Neural crest cell (in vitro differentiated cells): ENCODE results near the gene LCE3A. TPM values are rescaled to one million over a fixed set of nuclear protein-coding genes. Genes with fewer than 3 reads are reported as not detected.
"Not testable (repeated sequence)": the region's sequence is repeated elsewhere in the genome, so short reads cannot be mapped to it uniquely, and the experiment has no call there.

ENCODE experiments used
- DNase-seq: peaks from one replicate; pipeline ENCODE4 v3.0.0; 2021; ENCODE audit warnings: low read depth, mixed read lengths, low spot score
- H3K27ac Mint-ChIP-seq: one replicate; pipeline ENCODE4 v1.8.0; 2021; ENCODE audit warnings: mild to moderate bottlenecking, mixed read lengths; ENCODE audit not compliant: unreplicated experiment
- H3K27me3 Mint-ChIP-seq: 2 replicates; pipeline ENCODE4 v1.8.0; 2021; ENCODE audit warnings: low read depth, mild to moderate bottlenecking, mixed read lengths
- H3K36me3 Mint-ChIP-seq: 2 replicates; pipeline ENCODE4 v1.8.0; 2021; ENCODE audit warnings: low read depth, mild to moderate bottlenecking, mixed read lengths
- H3K4me1 Mint-ChIP-seq: 2 replicates; pipeline ENCODE4 v1.8.0; 2021; ENCODE audit warnings: mixed read lengths
- H3K4me3 Mint-ChIP-seq: one replicate; pipeline ENCODE4 v1.8.0; 2021; ENCODE audit warnings: mild to moderate bottlenecking, mixed read lengths
- H3K9me3 Mint-ChIP-seq: 2 replicates; pipeline ENCODE4 v1.8.0; 2021; ENCODE audit warnings: mixed read lengths
- CTCF ChIP-seq: fragments of 200-600 bp; sonication (generic); conservative IDR thresholded peaks from 2 replicates; pipeline ENCODE4 v1.5.0; 2021; ENCODE audit warnings: antibody characterized with exemption, mild to moderate bottlenecking
- long read RNA-seq: library from polyadenylated mRNA; unstranded; transcript quantifications from one replicate; pipeline ENCODE4 v2.0.0, GENCODE V29; 2020
- total RNA-seq: library from RNA; stranded (reverse); gene quantifications from 2 replicates; pipeline ENCODE4 v1.2.1, GENCODE V29; 2021

The LCE3A gene
- total RNA-seq = not detected in 2 replicates
- long read RNA-seq = 0 reads

- Mint-ChIP-seq H3K36me3 (peaks cover 11% of the 10 kb centered on the region), H3K9me3 (peaks cover 29% of the 10 kb centered on the region), H3K27me3 (no peaks in the 10 kb centered on the region), H3K27ac (no peak within 1 kb of the TSS), H3K4me3 (no peak within 1 kb of the TSS), H3K4me1 (no peaks in the 10 kb centered on the region)
- no peak for TF ChIP-seq CTCF
- no peak for DNase-seq
These were observed at the start of gene LCE3A for GRCh38 chr1:152622803-152623202. Gene LCE3A, minus strand, starts transcription at chr1:152623103. Its CDS starts 0 bp downstream, at chr1:152623103.

DNA sequence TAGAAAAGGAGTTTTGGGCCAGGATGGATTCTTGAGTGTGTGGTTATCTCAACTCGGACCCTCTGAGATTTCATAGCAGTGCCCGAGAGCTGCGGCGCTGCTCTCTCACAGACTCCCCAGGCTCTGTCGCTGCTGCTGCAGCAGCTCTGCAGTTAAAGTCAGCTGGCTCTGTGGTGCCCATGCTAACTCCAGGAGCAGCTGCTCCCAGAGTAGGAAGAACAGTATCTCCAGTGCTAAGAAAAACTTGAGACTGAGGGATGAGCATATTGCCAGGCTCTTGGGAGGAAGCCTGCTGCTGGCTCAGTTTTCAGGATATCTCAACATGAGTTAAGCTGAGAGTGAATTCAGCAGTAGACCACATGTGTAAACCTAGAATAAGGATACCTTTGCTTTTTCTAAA, 44.7 kb upstream of the LCE3A start:
- H3K9me3 Mint-ChIP-seq = peaks cover 27% of the 10 kb centered on the region
- TF ChIP-seq CTCF = no peak
- DNase-seq = no peak
- peaks cover 2% of the 10 kb centered on the region for H3K36me3 Mint-ChIP-seq
- no peak overlapping the region for H3K4me3 Mint-ChIP-seq
- H3K27me3 Mint-ChIP-seq = no peaks in the 10 kb centered on the region
- H3K27ac Mint-ChIP-seq = no peak overlapping the region
- H3K4me1 Mint-ChIP-seq = no peaks in the 10 kb centered on the region

DNA sequence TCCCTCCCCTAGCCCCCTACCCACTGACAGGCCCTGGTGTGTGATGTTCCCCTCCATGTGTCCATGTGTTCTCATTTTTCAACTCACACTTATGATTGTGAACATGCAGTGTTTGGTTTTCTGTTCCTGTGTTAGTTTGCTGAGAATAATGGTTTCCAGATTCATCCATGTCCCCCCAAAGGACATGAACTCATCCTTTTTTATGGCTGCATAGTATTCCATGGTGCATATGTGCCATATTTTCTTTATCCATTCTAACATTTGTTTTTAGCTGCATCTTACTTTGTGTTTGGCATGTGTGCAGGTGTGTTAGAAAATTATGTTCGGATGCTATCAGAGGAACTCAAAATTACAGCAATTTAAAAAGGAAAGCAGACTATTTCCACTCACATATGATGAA, 43.3 kb upstream of the LCE3A start:
- not testable (repeated sequence) for H3K36me3 Mint-ChIP-seq, H3K27ac Mint-ChIP-seq, DNase-seq, H3K27me3 Mint-ChIP-seq, H3K4me1 Mint-ChIP-seq, H3K4me3 Mint-ChIP-seq
- peaks cover 23% of the 10 kb centered on the region for H3K9me3 Mint-ChIP-seq

DNA sequence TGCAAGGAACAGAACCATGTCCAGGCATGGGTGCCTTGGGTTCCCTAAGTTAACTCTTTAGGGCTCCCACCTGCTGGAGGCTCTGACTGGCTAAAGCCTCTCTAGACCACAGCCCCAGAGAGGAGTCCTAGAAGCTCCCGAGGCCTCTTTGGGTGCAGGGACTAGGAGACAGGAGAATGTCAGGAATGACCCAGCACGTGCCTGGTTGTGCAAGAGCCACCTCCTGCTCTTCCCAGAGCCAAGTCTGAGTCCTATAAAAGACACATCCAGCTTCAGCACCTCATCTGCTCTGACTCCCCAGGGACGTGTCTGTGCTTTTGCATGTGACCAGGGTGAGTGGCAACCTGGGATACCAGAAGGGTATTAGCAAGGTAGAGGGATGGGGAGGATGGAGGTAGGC, 40.2 kb upstream of the LCE3A start, which contains the start of gene LCE2D:
TSS of gene LCE2D (plus strand) at position 283 of the 400 bp plus-strand sequence. CDS start 726 bp downstream, outside the sequence.
- no peak within 1 kb of the TSS for H3K27ac Mint-ChIP-seq
- H3K4me1 Mint-ChIP-seq = no peaks in the 10 kb centered on the region
- no peak for DNase-seq
- peaks cover 13% of the 10 kb centered on the region for H3K9me3 Mint-ChIP-seq
- no peak within 1 kb of the TSS for H3K4me3 Mint-ChIP-seq
- H3K36me3 Mint-ChIP-seq = no peaks in the 10 kb centered on the region
- no peak for TF ChIP-seq CTCF
- no peaks in the 10 kb centered on the region for H3K27me3 Mint-ChIP-seq

- H3K27ac Mint-ChIP-seq = no peak overlapping the region
- H3K9me3 Mint-ChIP-seq = peaks cover 17% of the 10 kb centered on the region
- no peak overlapping the region for H3K4me3 Mint-ChIP-seq
- no peak for TF ChIP-seq CTCF
- no peaks in the 10 kb centered on the region for H3K4me1 Mint-ChIP-seq
- no peaks in the 10 kb centered on the region for H3K27me3 Mint-ChIP-seq
- peaks cover 2% of the 10 kb centered on the region for H3K36me3 Mint-ChIP-seq
- DNase-seq = no peak
These were observed 35.7 kb upstream of the LCE3A start for GRCh38 chr1:152658649-152659048.

DNA sequence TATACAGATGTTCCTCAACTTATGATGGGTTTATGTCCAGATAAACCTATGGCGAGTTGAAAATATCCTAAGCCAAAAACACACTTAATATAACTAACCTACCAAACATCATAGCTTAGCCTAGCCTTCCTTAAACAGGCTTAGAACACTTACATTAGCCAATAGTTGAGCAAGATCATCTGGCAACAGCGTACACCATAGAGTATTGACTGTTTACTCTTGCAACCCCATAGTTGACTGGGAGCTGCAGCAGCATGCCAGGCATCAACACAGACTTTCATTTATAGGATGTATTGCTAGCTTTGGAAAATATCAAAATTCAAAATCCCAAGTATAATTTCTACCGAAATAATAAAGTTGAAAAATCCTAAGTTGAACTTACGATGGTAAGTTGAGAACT, 34.8 kb upstream of the LCE3A start:
- no peaks in the 10 kb centered on the region for H3K27me3 Mint-ChIP-seq
- no peak overlapping the region for H3K27ac Mint-ChIP-seq
- no peak overlapping the region for H3K4me3 Mint-ChIP-seq
- H3K4me1 Mint-ChIP-seq = no peaks in the 10 kb centered on the region
- no peak for TF ChIP-seq CTCF
- peaks cover 16% of the 10 kb centered on the region for H3K9me3 Mint-ChIP-seq
- no peak for DNase-seq
- H3K36me3 Mint-ChIP-seq = peaks cover 2% of the 10 kb centered on the region
